ENCODE data around the gene XRCC3. TPM values are rescaled to one million over a fixed set of nuclear protein-coding genes. Genes with fewer than 3 reads are reported as not detected.
"Not testable (repeated sequence)": the region's sequence is repeated elsewhere in the genome, so short reads cannot be mapped to it uniquely, and the experiment has no call there.

XRCC3 gene
- polyA plus RNA-seq, 10 donors: 6.2 to 15.2 (median 8.4) TPM

DNA sequence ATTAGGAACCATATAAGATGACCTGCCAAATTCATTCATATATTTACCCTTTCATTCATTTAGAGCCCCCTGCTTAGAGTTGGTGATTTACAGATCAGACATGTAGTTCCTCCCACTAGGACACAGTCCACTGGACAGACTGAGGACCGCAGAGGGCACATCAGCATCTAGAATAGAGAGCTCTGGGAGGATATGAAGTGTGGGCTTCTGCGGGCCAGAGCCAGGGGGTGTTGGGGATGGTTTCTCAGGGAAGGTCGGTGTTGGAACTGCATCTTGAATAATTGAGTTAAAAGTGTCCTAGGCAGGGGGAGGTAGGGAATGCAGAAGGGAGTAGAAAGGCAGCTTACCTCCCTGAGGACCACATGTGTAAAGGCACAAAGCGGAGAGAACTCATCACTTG is 43.3 kb downstream of the XRCC3 start:
- no peak for DNase-seq

DNA sequence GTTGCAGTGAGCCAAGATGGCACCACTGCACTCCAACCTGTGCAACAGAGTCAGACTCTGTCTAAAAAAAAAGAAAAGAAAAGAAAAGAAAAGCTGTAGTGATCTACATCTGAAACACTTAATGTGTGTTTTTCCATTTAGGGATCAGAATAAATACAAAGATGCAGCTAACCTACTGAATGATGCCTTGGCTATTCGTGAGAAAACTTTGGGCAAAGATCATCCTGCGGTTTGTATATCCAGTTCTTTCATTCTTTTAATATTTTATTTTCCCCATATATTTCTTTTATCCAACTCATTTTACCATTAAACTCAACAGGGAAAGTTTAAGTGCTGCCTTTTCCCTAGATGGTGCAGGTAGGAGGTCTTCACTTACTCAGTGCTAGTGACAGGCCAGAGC is 45.9 kb downstream of the XRCC3 start:
- DNase-seq: no peak

DNA sequence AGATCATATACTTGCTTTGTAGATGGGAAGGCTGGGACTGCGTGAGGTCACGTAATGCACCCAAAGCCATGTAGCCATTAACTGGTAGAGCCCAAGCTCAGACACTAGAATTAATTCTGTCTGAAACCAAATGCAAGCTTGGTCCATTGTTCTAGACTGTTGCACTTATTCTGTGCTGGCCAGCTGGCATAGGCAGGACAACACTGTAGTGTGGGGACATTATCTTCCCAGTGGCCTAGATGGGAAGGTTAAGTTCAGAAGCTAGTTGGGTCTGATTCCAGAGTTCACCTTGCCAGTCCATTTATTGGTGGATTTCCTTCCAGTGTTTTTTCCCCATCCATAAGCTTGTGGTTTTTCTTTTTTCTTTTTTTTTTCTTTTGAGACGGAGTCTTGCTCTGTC is 47.1 kb downstream of the XRCC3 start:
- no peak for DNase-seq

DNA sequence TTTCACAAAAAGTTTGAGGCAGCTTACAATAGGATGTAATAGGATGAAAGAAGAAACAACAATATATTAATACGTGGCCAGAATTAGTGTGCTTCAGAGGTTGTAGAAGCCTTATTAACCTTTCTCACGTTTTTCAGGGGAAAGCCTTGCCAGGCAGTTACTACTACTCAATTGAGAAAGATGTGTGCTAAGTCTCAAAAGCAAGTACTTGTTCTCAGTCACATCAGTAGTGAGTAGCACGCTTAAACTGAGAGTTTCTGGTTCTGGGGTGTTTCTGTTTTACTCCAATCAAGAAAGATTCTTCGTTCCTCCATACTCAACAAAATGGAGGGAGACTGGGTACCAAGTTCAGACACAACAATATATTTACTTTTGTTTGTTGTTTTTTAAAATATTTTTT is 47.6 kb downstream of the XRCC3 start:
- DNase-seq: no peak

DNA sequence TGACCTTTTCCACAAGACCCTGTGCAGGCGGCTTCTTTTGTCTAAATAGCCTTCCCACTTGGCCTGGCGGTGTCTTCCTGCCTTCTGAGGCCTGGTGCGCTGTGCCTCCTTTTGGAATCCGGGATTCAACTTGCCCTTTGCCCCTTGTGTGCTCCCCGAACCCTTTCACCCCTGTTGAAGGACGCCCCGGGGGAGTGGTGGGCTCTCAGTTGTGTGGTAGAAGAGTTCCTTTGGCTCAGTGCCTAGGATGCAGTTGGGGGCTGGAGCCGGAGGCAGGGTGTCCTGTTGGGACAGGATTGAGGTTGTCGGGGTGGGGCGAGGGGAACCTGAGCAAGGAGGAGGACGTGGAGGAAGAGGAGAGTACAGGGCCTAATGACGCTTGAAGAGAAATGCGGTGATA is 51.7 kb downstream of the XRCC3 start:
- no peak for DNase-seq

DNA sequence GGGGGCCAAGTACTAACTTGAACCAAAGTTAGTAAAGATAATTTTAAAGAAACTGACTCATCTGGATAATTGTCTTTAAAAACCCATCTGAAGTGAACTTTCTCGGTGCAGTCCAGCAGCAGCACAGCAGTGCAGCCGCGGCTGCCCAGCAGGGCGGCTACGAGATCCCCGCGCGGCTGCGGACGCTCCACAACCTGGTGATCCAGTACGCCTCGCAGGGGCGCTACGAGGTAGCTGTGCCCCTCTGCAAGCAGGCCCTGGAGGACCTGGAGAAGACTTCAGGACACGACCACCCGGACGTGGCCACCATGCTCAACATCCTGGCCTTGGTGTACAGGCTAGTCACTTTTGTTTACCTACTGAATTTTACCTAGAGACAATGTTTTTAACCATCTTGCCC is 52.7 kb downstream of the XRCC3 start:
- DNase-seq: no peak

DNA sequence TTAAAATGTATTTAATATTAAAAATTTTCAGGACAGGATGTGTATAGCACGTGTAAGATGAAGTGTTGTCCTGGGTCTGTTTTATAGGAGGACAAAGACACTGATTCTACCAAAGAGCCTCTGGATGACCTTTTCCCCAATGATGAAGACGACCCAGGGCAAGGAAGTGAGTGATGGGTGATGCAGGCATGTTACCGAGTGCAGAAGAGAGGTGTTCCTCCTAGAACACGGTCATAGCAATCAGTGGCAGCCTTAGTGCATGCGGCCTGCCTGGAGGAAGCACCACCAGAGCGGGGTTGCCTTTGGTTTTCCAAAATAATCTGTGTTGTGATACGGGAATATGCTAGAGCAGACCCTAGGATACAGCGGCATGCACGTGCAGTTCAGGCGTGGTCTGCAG is 53.2 kb downstream of the XRCC3 start:
- no peak for DNase-seq

DNA sequence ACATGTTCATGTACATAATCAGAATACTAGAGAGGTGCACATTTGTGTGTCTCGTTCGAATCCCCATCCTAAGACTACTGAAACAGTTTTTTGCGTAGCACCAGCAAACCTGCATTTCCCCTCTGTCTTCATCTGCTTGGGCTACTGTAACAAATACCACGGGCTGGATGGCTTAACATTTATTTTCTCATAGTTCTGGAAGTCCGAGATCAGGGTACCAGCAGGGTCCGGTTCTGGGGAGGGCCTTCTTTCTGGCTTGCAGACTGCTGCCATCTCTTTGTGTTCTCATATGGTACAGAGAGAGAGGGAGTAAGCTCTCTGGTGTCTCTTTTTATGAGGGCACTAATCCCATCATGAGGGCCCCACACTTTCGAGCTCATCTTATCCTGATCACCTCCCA is 55.6 kb downstream of the XRCC3 start:
- DNase-seq: no peak

DNA sequence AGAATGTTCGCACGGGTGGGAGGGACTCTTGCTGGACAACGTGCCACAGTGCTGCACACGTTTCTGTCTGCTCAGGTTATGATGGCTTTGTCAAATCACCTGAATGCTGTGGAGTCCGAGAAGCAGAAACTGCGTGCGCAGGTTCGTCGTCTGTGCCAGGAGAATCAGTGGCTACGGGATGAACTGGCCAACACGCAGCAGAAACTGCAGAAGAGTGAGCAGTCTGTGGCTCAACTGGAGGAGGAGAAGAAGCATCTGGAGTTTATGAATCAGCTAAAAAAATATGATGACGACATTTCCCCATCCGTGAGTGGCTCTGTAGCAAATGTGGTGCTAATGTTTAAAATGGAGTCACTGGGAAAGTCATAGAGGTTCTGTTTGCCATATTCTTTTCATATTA is 57.8 kb downstream of the XRCC3 start:
- DNase-seq: peak in 1 of 3 donors; percentile 23

DNA sequence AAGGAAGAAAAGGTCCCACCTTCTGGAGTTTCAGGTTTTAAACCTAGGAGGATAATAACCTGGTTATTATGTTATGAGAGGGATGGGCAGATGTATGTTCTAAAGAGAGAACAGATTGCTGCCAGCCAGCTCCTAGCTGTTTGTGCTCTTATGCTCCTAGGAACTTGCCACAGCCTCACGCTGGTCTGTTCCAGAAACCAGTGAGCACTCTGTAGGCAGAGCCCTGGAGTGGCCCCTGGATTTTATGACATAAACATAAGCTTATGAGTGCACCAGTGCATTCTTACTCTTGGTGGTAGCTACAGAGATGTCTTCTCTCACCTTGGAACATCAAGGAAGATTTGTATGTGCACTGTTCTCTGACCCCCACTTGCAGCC is 58.5 kb downstream of the XRCC3 start:
- no peak for DNase-seq

DNA sequence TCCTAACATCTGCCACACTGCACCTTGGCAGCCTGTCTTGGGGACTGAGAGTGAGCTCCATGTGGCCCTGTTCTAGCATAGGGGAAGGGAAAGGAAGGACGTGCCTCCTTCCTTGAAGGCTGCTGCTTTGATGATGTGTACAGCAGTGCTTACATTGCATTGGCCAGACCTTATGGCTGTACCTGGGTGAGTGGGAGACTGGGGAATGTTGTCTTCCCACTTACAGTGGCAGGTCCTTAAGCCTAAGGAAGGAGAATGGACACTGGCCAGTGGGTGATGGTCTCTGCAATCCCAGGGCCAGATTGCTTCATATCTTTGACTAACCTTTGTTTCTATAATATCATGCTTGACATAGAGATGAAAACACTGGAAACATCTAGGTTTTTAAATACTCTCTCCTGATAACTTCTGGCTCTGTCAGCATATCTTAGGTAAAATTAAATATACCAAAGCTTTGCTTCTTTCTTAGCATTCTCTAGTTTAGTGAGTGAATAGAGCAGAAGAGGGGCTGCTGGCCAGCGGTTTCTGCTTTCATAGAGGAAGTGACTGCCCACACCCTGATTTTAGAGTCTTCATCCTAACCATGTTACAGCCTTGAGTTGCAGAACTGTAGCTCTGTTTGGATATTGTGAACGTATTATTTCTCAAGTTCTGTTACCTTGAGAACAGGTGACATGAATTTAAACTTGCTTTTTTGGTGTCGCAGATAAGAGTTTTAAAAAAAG is 59.1 kb downstream of the XRCC3 start:
- DNase-seq: no peak

DNA sequence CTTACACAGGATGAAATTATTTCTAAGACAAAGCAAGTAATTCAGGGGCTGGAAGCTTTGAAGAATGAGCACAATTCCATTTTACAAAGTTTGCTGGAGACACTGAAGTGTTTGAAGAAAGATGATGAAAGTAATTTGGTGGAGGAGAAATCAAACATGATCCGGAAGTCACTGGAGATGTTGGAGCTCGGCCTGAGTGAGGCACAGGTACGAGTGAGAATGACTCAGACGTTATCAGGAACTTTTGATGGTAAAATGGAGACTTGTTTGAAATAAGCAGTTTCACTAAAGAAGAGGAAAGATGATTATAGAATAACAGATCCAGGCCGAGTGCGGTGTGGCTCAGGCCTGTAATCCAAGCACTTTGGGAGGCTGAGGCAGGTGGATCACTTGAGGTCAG is 60.6 kb downstream of the XRCC3 start:
- no peak for DNase-seq

DNA sequence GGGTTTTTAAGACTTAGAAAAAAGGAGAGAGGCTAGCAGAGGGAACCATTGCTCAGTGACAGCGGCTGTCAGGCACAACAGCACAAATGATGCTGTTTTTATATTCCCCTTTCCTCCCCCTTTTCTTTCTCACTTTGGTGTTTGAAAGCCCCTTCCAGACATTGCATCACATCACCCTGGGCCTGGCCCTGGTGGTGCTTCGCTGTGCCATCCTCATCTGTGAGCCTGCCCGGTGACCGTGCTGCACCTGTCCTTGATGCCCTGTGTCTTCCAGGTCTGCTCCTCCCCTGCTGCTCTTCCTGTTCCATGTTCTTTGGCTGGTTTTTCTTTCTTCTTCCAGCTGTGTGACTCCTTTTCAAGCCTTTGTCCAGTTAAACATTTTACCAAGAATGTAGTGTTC is 61.4 kb downstream of the XRCC3 start:
- DNase-seq: no peak

DNA sequence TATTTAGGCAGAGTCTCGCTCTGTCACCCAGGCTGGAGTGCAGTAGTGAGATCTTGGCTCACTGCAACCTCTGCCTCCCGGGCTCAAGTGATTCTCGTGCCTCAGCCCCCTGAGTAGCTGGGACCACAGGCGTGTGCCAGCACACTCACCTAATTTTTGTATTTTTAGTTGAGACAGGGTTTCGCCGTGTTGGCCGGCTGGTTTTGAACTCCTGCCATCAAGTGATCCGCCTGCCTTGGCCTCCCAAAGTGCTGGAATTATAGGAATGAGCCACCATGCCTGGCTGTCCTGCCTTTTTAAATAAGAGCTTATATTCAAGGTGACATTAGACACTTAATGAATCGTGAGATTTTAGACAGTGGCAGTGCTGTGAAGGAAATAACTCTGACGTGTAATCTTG is 61.9 kb downstream of the XRCC3 start:
- DNase-seq: not testable (repeated sequence)

DNA sequence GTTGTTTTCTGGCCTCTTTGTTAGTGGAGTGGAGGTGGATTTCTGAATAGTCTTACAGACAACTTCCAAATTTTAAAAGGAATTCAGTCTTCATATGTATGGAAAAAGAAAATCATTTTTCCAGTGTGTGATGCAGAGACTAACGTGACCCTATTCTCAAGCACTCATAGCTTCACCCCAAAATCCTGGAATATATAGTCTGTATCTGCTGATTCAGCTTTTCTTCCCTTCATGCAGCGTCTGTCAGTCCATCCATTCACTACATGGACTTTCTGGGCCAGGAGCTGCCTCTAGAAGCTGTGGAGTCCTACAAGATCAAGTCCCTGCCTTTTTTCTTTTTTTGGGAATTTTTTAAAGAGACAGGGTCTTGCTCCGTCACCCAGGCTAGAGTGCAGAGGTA is 62.4 kb downstream of the XRCC3 start:
- DNase-seq: no peak

DNA sequence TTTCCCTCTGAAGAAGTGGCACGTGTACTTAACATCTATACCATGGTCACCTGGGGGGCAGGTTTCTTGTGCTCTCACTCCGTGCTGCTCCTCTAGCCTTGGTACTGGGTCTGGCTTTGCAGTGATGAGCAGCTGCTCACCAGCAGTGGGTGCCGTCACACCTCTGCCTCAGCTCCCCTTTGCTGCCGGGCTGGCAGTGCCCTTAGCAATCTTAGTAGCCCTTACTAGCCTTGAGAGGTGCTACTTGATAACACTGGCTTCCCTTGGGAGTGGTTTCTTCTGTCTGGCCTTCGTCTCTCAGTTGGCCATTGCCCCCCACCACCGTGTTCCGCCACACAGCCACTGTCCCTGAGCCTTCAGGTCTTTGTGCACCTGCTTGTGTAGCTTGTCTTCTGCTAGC is 63.7 kb downstream of the XRCC3 start:
- no peak for DNase-seq

DNA sequence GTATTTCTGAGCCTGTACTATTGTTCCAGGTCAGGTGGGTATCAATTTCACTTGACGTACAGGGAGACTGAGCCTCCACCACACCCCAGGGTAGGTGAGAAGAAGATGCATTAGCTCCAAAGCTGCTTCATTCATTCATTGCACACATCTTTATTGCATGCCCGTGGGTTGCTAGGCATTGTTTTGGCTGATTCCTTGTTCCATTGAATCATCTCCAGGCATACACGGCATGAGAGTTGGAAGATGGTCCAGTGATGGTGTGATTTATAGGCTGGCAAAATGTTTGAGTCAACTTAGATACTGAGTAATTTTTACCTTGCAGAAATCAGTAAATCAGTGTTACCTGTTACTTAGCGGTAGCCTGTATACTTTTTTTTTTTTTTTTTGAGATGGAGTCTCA is 65.0 kb downstream of the XRCC3 start:
- no peak for DNase-seq

DNA sequence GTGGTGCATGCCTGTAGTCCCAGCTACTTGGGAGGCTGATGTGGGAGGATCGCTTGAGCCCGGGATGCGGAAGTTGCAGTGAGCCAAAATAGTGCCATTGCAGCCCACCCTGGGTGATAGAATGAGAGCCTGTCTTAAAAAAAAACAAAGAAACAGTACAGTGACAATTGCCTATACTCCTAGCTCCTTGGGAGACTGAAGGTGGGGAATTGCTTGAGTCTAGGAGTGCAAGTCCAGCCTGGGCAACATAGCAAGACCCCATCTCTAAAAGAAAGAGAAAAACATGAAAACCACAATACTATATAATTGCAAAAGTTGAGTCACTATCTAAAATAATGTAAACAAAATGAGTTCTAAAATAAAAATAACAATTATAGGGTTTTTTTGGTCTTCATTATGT is 66.2 kb downstream of the XRCC3 start:
- no peak for DNase-seq

Other genes with a start within 250 kb of the XRCC3 start
- 100 to 1,000 TPM; 130 to 286 (median 210) TPM for gene CKB, start 192.6 kb downstream of the XRCC3 start, polyA plus RNA-seq (ENCODE audit: insufficient read length in 10 of 10)
- gene TRMT61A, start 186.3 kb downstream of the XRCC3 start, polyA plus RNA-seq (ENCODE audit: insufficient read length in 10 of 10): 1 to 10 TPM; 5.4 to 7.9 (median 6.8) TPM
- gene BAG5, start 152.8 kb downstream of the XRCC3 start, polyA plus RNA-seq (ENCODE audit: insufficient read length in 10 of 10): 10 to 100 TPM; 18.2 to 25.6 (median 21.8) TPM
- gene COA8, start 152.5 kb downstream of the XRCC3 start, polyA plus RNA-seq (ENCODE audit: insufficient read length in 10 of 10): 10 to 100 TPM; 34.2 to 56.2 (median 51.8) TPM
- 100 to 1,000 TPM in 4 of 10 donors, 10 to 100 TPM in 6; 74.7 to 131 (median 91.9) TPM for gene KLC1, start 86.2 kb downstream of the XRCC3 start, polyA plus RNA-seq (ENCODE audit: insufficient read length in 10 of 10)
- 10 to 100 TPM; 33.1 to 45.5 (median 40.5) TPM for gene ZFYVE21, start 359 bp upstream of the XRCC3 start, polyA plus RNA-seq (ENCODE audit: insufficient read length in 10 of 10)
- 10 to 100 TPM in 7 of 10 donors, 1 to 10 TPM in 3; 6.1 to 13.7 (median 11.4) TPM for gene PPP1R13B, start 132.1 kb upstream of the XRCC3 start, polyA plus RNA-seq (ENCODE audit: insufficient read length in 10 of 10)
- 1 to 10 TPM in 1 of 10 donors, under 1 TPM in 9; 0.10 to 1.4 (median 0.51) TPM for gene TDRD9, start 213.0 kb upstream of the XRCC3 start, polyA plus RNA-seq (ENCODE audit: insufficient read length in 10 of 10)
- not detected for gene RD3L, start 227.1 kb upstream of the XRCC3 start, polyA plus RNA-seq (ENCODE audit: insufficient read length in 10 of 10)